Islet of Langerhans (tissue), 1 donor: ENCODE results near the gene CACNA2D4.

Source experiments
- FAIRE-seq: peaks from one replicate; lab custom pipeline; 2011; peaks lifted over from hg19 to GRCh38; lab: Jason Lieb, UNC

CACNA2D4 gene

GRCh38 chr12:1885599-1886245 is 32.7 kb downstream of the CACNA2D4 start:
- FAIRE-seq = no peak

DNA sequence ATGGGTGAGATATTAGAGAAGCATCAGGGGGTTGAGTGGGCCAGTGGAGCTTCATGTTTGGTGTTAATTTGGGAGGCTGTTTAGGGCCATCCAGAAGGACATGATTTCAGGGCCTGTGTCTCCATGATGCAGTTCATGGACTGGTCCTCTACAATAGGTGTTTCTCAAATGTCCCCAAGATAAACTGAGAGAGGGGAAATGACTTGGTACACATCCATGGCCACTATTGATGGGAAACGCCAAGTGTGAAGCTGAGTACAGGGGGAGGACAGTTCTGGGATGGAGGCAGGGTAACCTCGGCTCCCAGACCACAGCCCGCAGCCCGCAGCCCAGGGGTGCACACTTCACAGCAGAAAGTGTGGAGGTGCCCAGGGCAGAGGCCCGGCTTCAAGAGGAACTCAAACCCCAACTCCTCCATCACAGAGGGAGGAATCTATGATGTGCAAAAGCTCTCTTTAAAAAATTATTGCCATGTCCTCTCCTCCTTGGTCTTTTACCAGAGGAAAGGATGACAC is 33.3 kb downstream of the CACNA2D4 start:
- no peak for FAIRE-seq

DNA sequence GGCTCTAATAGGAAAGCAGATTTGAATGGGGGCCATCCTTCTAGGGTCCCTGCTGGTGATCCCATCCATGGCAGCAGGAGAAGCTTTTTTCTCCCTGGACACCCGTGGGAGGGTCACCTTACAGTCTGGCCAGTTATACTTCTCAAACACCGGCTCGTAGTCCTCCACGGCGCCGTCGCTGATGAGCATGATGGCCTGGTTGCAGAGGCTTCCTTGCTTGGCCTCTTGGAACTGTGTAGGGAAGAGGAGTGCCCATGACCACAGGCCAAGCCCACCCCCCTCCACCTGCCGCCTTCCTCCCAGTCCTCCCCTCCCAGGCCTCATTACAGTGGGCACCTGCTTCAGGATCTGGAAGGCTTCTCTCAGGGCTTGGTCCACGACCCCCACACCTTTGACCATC is 33.8 kb downstream of the CACNA2D4 start:
- FAIRE-seq = no peak

DNA sequence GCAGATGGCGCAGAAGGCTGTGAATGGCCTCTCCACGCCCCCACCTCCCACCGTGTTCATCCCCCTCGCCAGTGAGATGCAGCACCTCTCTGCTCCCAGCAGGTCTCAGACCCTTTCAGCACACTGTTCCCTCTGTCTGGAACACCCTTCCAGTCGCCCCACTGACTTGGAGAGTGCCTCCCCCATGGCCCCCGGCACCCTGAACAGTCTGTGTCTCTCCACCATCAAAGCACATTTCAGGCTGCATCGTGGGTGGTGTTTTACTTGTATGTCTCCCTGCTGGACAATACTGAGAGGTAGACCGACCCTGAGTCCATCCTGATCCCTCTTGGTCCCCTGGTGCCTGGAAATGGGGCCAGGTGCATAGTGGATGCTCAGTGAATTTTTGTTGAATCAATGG is 34.9 kb downstream of the CACNA2D4 start:
- no peak for FAIRE-seq

GRCh38 chr12:1882850-1883470 is 35.5 kb downstream of the CACNA2D4 start:
- FAIRE-seq = no peak

DNA sequence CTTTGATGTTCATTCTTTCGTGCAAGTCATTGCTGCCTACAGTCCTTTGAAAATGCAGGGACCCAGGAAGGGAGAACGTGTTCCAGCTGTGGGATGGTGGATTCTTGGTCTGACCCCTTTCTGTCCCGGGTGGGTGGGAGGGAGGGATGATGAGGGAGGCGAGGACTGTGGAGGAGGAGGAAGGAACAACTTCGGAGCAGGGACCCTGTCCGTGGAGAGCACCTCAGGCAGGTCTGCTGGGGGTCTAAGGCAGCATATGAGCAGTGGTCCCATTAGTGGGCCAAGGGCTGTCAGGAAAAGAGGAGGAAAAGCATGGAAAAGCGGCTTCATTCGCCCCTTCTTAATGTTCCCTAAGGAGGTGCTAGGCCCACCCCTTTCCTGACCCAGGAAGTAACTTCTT is 36.0 kb downstream of the CACNA2D4 start:
- no peak for FAIRE-seq

DNA sequence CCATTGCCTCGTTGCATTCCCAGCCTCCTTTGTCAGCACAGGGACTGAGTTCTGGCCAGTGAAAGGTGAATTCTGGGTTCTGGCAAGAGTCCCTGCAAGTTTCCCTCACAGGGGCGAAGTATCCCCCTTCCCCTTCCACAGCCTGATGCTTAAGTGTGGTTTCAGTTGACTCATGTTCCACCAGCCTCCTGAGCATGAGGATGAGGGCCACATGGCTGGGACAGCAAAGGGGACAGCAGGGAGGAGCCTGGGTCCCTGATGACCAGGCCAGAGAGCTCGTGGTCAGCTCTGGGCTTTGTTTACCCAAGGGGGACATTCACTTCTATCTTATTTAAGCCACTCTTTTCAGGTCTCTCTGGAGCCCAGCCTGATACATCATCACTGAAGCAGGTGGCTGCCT is 36.5 kb downstream of the CACNA2D4 start:
- FAIRE-seq = no peak

- no peak for FAIRE-seq
Observed at GRCh38 chr12:1881301-1881700, 37.2 kb downstream of the CACNA2D4 start.

GRCh38 chr12:1880876-1881275 is 37.6 kb downstream of the CACNA2D4 start:
- FAIRE-seq = no peak

- no peak for FAIRE-seq
Observed at GRCh38 chr12:1880153-1880845, 38.2 kb downstream of the CACNA2D4 start.

DNA sequence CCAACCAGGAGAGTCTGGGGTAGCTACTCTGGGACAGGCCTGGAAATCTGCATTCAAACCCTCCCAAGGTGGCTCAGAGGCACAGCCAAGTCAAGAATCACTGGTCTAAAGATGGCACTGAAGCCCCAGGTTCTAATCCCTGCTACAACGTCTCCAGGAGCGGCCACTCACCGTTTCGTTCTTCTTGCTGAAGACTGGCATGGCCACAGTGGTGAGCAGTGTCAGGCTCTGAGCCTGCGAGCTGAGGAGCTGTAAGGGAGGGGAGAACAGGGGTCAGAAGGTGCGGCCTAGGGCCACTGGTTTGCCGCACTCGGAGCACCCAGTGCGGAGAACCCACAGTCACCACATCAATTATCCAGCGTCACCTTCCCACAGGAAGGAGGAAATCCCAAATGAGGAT is 38.8 kb downstream of the CACNA2D4 start:
- no peak for FAIRE-seq

GRCh38 chr12:1878695-1879094 is 39.8 kb downstream of the CACNA2D4 start:
- no peak for FAIRE-seq

GRCh38 chr12:1878214-1878613 is 40.2 kb downstream of the CACNA2D4 start:
- FAIRE-seq = no peak

DNA sequence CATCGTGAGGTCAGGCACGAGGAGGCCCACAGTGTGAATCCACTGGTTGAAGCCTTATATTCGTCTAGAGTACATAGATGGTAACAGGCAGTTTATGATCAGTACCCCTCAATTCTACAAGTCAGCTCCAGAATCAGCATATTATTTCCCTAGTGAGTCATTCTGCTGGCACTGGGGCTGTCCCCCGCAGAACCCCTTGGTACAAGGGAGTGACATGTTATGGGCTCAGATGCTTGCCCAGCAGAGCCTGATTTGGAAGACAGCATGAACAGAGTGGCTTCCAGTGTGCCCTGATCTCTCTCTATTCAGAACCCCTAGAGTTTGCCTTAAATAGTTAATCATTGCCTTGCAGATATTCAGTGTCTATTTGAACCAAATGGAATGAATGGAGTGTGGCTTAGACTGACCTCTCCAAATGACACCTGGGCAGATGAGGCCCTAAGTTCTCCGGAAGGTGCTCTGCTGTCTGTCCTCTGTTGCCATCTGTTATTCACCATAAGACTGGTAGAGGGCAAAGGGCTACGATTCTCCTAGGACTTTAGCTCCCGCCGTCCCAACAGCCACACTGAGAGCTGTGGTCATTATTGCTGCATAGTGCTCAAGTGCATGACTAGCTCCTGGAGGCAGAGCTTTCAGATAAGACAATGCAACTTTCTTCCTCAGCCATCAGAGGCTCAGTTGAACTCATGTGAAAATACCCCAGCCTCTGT is 41.1 kb downstream of the CACNA2D4 start:
- FAIRE-seq = no peak

DNA sequence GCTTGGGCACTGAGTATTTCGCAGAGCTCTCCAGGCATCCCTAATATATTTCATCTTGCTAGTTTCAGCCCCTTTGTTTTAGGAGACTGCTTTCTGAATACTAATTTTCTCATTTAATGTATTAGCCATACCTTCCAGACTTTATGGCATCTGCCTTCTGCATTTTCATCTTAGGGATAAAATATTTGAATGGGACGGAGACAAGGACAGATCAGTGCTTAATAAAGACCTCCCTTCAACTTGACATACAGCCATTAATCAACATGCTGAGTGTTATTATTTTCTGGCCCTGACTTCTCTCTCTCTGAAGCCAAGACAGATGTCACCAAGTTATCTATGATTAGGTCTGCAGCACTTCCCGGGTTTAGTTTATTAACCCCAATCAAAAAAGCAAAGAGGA is 42.4 kb downstream of the CACNA2D4 start:
- no peak for FAIRE-seq

DNA sequence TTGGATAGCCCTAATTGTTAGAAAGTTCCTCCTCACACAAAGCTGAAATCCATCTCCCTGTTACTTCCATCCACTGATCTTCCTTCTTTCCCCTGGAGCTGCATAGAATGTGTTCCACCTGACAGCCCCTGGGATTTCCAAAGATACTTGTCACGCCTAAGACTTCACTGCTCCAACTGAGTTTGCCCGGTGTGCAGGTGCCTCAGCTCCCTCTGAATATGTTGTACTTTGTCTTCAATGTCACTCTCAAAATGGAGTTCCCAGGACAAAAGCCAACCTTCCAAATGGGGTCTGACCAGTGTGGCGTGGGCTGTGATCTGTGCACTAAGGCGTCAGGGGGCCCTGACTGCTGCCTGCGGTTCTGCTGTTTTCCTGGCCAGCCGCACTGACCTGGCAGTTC is 42.8 kb downstream of the CACNA2D4 start:
- no peak for FAIRE-seq

DNA sequence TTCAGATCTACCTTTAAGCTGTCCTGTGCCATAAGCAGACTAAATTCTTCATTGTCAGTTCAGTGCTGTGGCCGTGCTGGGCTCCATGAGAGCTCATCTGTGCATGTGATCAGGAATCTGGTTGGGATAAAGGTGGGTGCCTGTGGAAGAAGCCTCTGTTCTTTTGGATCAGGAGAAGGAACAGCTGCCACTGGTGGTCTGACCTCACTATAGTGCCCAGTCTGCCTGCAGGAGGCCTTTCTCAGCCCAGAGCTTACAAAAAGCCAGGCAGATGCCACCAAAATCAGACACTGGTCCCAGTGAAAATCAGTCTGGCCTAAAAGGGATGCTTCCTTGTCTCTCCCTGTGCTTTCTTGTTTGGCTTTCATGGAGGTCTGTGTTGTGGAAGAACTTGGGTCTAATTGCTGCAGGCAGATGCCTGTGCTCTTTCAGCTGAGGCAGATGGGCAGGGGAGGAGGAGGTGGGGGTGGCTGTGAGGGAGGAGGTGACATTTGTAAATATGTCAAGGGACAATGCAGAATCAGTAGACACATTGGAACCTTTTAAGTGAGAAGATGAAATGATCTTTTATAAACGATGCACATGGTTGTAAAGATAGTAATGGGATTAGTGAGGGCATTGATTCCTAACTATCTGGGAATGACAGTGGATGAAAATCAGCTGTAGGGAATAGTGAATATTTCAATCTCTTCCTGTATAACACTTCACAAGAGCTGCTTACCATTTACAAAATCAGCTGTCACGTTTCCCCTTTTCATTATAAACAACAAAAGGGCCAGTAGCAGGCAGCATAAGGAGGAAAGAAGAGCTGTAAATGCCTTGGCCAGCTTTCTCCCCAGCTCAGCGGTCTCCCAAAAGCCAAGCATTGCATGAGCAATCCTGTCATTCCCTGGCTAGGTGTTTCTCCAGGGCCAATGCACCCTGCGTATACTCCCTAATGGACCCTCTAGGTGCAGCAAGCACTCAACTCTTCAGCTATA is 44.6 kb downstream of the CACNA2D4 start:
- no peak for FAIRE-seq

DNA sequence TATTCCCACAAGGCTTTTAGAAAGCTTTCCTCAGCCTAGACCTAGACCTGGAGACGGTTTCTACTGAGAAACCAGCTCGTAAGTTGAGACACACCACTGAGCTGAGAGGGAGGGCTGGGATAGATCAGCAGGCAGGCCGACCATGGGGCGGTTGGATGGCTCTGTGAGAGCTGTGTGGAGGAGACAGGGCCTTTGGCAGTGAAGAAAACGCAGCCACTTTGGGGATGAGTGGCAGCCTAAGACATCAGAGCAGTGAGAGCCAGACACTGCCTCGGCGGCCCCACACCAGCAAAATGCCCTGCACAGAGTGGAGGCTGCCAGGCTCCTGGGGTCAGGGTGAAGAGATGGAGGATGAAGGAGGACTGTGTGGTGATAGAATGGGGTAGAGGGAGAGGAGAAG is 46.0 kb downstream of the CACNA2D4 start:
- no peak for FAIRE-seq

- no peak for FAIRE-seq
Observed at GRCh38 chr12:1872001-1872400, 46.5 kb downstream of the CACNA2D4 start.

DNA sequence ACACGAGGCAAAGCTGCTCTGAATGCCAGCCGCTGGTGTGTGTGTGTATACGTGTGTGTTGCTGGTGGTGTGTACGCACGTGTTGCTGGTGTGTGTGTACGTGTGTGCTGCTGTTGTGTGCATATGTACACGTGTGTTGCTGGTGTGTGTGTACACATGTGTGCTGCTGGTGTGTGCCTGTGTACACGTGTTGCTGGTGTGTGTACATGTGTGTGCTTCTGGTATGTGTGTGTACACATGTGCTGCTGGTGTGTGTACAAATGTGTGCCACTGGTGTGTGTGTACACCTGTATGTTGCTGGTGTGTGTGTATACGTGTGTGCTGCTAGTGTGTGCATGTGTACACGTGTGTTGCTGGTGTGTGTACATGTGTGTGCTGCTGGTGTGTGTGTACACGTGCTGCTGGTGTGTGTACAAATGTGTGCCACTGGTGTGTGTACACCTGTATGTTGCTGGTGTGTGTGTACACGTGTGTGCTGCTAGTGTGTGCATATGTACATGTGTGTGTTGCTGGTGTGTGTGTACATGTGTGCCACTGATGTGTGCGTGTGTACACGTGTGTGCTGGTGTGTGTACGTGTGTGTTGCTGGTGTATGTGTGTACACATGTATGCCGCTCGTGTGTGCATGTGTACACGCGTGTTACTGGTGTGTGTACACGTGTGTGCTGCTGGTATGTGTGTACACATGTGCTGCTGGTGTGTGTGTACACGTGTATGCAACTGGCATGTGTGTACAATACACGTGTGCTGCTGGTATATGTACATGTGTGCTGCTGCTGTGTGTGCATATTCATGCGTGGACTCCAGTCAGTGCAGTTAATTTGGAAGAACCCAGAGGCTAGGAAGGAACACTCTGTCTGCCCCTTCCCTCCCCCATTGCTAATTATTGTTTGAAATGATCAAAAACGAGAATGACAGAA is 47.2 kb downstream of the CACNA2D4 start:
- no peak for FAIRE-seq

- no peak for FAIRE-seq
Observed at GRCh38 chr12:1870086-1870485, 48.4 kb downstream of the CACNA2D4 start.
